Measurements from ENCODE around the gene KCNK1.

- TF ChIP-seq CTCF (IDR thresholded peaks at IDR 0.05): no peak
- TF ChIP-seq POLR2A (IDR thresholded peaks at IDR 0.05): no peak
- TF ChIP-seq POLR2AphosphoS5 (IDR thresholded peaks at IDR 0.05): no peak
Measured at GRCh38 chr1:233566886-233567285, 47.0 kb upstream of the KCNK1 start.
